ENCODE data around the gene TRAPPC8.

- TF ChIP-seq CTCF (conservative IDR thresholded peaks at IDR 0.05; ENCODE audit: low read length) (no peak), EZH2phosphoT487 (IDR thresholded peaks at IDR 0.05; ENCODE audit: borderline replicate concordance) (no peak)
Measured at GRCh38 chr18:31983020-31983419, 40.1 kb upstream of the TRAPPC8 start.
